Caco-2 (cell line): ENCODE results near the gene MEG3. TPM values are rescaled to one million over a fixed set of nuclear protein-coding genes. Genes with fewer than 3 reads are reported as not detected.

ENCODE experiments used
- BruUV-seq: library from RNA; stranded (reverse); fragments of 400-500 nt; replicated peaks from 2 replicates; lab custom pipeline; 2021; lab: Mats Ljungman, UMichigan
- CTCF ChIA-PET: fragments of 300-600 bp; sonication (Branson Sonifier 250); formaldehyde crosslinking; loops from one replicate; lab custom pipeline; 2022; ENCODE audit warnings: antibody characterized with exemption; lab: Charles Lee
- POLR2A ChIA-PET: fragments of 300-600 bp; sonication (Branson Sonifier 250); formaldehyde crosslinking; loops from one replicate; lab custom pipeline; 2022; ENCODE audit warnings: antibody characterized with exemption; lab: Charles Lee
- DNase-seq, 2 experiments: peaks; one replicate each; pipeline versions ENCODE4 v3.0.0 to v3.0.0-alpha.2; 2020 to 2022
- H3K27me3 ChIP-seq: replicated peaks from 2 replicates; pipeline ENCODE4 v1.6.0; 2011; ENCODE audit warnings: low read length; ENCODE audit not compliant: control insufficient read depth, insufficient read depth
- H3K36me3 ChIP-seq: 2 replicates; pipeline ENCODE4 v1.5.1; 2011; ENCODE audit warnings: low read length; ENCODE audit not compliant: control insufficient read depth, insufficient read depth
- H3K4me1 ChIP-seq: fragments of 250-450 bp; sonication (Bioruptor Pico); 2 replicates; pipeline ENCODE4 v1.5.1; 2020; ENCODE audit warnings: mild to moderate bottlenecking
- H3K4me3 ChIP-seq: 2 replicates; pipeline ENCODE4 v1.5.1; 2011; ENCODE audit warnings: low read depth, mild to moderate bottlenecking, control low read depth, low read length
- H3K9me3 ChIP-seq: fragments of 250-450 bp; sonication (Bioruptor Pico); 2 replicates; pipeline ENCODE4 v1.5.1; 2020; ENCODE audit warnings: mild to moderate bottlenecking, moderate library complexity
- H3K27ac Mint-ChIP-seq: one replicate; pipeline ENCODE4 v1.8.0; 2022; ENCODE audit warnings: mixed read lengths; ENCODE audit not compliant: unreplicated experiment
- H3K27me3 Mint-ChIP-seq: one replicate; pipeline ENCODE4 v1.8.0; 2022; ENCODE audit warnings: mixed read lengths; ENCODE audit not compliant: insufficient read depth, unreplicated experiment
- H3K36me3 Mint-ChIP-seq: one replicate; pipeline ENCODE4 v1.8.0; 2022; ENCODE audit warnings: mild to moderate bottlenecking, mixed read lengths; ENCODE audit not compliant: insufficient read depth, unreplicated experiment
- H3K4me1 Mint-ChIP-seq: one replicate; pipeline ENCODE4 v1.8.0; 2022; ENCODE audit warnings: low read depth, mixed read lengths; ENCODE audit not compliant: unreplicated experiment
- H3K4me3 Mint-ChIP-seq: one replicate; pipeline ENCODE4 v1.8.0; 2022; ENCODE audit warnings: mild to moderate bottlenecking, moderate library complexity, mixed read lengths; ENCODE audit not compliant: unreplicated experiment
- H3K9me3 Mint-ChIP-seq: one replicate; pipeline ENCODE4 v1.8.0; 2022; ENCODE audit warnings: mixed read lengths; ENCODE audit not compliant: unreplicated experiment
- intact Hi-C: fragments of 100-400 bp; cut with micrococcal nuclease; formaldehyde crosslinking; loops from one replicate; pipeline ENCODE4 v1.10.0; 2022; ENCODE audit not compliant: unreplicated experiment
- total RNA-seq: library from RNA; stranded (reverse); gene quantifications from 2 replicates; pipeline ENCODE4 v1.2.3, GENCODE V29; 2022
- TF ChIP-seq, protein P1 (sequence below), 2 experiments: fragments of 200-600 bp in 1 of 2; IDR thresholded peaks; 1 replicate in 1 of 2; 2 replicates in 1 of 2; pipeline versions ENCODE4 v1.5.1 to v1.8.0; 2011 to 2022; ENCODE audit warnings: antibody characterized with exemption in 1 of 2, control low read depth in 1 of 2, inconsistent platforms in 1 of 2, low read depth in 1 of 2, low read length in 1 of 2, mild to moderate bottlenecking in 1 of 2, moderate library complexity in 1 of 2; ENCODE audit not compliant: insufficient read depth in 1 of 2, severe bottlenecking in 1 of 2, unreplicated experiment in 1 of 2

MEG3 gene
- total RNA-seq, 1 experiment from 2014 or later: not detected

- Histone ChIP-seq H3K4me1 (no peaks in the 10 kb centered on the region), H3K27me3 (no peaks in the 10 kb centered on the region), H3K36me3 (no peaks in the 10 kb centered on the region), H3K4me3 (no peak overlapping the region), H3K9me3 (no peaks in the 10 kb centered on the region)
- Mint-ChIP-seq H3K27ac (no peak overlapping the region), H3K4me1 (no peaks in the 10 kb centered on the region), H3K4me3 (no peak overlapping the region), H3K9me3 (no peaks in the 10 kb centered on the region), H3K27me3 (peaks cover 6% of the 10 kb centered on the region), H3K36me3 (no peaks in the 10 kb centered on the region)
- no peak for DNase-seq
- TF ChIP-seq, protein P1, sequence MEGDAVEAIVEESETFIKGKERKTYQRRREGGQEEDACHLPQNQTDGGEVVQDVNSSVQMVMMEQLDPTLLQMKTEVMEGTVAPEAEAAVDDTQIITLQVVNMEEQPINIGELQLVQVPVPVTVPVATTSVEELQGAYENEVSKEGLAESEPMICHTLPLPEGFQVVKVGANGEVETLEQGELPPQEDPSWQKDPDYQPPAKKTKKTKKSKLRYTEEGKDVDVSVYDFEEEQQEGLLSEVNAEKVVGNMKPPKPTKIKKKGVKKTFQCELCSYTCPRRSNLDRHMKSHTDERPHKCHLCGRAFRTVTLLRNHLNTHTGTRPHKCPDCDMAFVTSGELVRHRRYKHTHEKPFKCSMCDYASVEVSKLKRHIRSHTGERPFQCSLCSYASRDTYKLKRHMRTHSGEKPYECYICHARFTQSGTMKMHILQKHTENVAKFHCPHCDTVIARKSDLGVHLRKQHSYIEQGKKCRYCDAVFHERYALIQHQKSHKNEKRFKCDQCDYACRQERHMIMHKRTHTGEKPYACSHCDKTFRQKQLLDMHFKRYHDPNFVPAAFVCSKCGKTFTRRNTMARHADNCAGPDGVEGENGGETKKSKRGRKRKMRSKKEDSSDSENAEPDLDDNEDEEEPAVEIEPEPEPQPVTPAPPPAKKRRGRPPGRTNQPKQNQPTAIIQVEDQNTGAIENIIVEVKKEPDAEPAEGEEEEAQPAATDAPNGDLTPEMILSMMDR (IDR thresholded peaks at IDR 0.05; ENCODE audit: insufficient read depth in 1 of 2, low read depth in 1 of 2, low read length in 1 of 2, severe bottlenecking in 1 of 2, unreplicated experiment in 1 of 2): no peak
- POLR2A ChIA-PET: no interaction called here
- CTCF ChIA-PET: interaction anchor here (1.0 kb wide), 1 partner anchor 45 kb away, joined by 6 read pairs; no protein-coding TSS in a partner anchor
- no TSS peak for BruUV-seq
- intact Hi-C loops: loop anchor here (1.0 kb wide), 1 partner anchor 45 kb away; no protein-coding TSS in a partner anchor
These were observed 29.5 kb downstream of the MEG3 start for GRCh38 chr14:100855256-100855930.

DNA sequence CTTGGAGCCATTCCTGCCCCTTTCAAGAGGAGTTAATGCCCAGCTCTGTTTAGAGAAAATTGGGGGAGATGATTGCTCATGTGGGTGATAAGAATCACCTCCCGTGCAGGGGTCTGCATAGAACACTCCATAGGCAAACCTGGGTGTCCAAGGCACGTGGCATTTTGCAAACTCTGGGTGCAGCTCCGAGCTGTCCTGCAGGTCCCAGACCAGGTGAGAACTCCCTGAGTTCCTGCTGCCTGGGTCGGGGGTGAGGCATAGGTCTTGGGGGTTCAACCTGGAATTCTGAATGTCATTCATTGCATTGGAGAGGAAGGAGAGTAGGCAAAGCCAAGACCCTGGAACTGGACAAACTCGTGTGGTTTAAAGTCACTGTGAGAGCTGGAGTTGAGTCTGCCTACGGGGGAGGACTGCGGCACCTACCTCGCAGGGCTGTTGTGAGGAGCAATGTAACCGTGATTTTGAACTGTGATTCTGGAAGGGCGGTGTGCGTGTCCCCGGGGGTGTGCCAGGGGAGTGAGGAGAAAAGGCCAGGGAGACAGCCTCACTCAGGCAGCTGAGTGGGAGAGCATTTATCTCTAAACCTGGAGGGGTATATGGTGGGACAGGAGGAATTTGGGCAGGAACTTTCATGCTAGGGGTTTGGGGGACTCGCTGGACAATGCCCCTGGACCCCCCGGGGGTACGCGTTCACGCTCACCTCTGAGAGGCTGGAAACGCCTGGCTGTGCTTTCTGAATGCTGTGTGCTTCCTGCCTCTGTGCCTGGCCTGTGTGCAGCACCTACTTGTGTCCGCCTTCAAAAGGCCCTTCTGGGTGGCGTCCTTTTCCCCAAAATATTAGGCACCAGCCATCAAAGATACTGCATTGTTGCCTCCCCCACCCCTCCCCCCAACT, 30.4 kb downstream of the MEG3 start:
- H3K27ac Mint-ChIP-seq: no peak overlapping the region
- POLR2A ChIA-PET: no interaction called here
- TF ChIP-seq, protein P1 (IDR thresholded peaks at IDR 0.05; ENCODE audit: insufficient read depth in 1 of 2, low read depth in 1 of 2, low read length in 1 of 2, severe bottlenecking in 1 of 2, unreplicated experiment in 1 of 2): no peak

GRCh38 chr14:100857233-100857922, 31.5 kb downstream of the MEG3 start:
- Mint-ChIP-seq H3K9me3 (no peaks in the 10 kb centered on the region), H3K27me3 (peaks cover 6% of the 10 kb centered on the region), H3K27ac (no peak overlapping the region), H3K36me3 (no peaks in the 10 kb centered on the region), H3K4me1 (no peaks in the 10 kb centered on the region), H3K4me3 (no peak overlapping the region)
- no peaks in the 10 kb centered on the region for H3K27me3 ChIP-seq
- H3K4me3 ChIP-seq: no peak overlapping the region
- no peaks in the 10 kb centered on the region for H3K9me3 ChIP-seq
- TF ChIP-seq, protein P1 (IDR thresholded peaks at IDR 0.05; ENCODE audit: insufficient read depth in 1 of 2, low read depth in 1 of 2, low read length in 1 of 2, severe bottlenecking in 1 of 2, unreplicated experiment in 1 of 2): no peak
- DNase-seq: no peak
- no peaks in the 10 kb centered on the region for H3K4me1 ChIP-seq
- intact Hi-C loops: no loop called here
- CTCF ChIA-PET: interaction anchor here (0.7 kb wide), 1 partner anchor 32 kb away, joined by 6 read pairs; no protein-coding TSS in a partner anchor
- POLR2A ChIA-PET: no interaction called here
- no TSS peak for BruUV-seq
- no peaks in the 10 kb centered on the region for H3K36me3 ChIP-seq

More for the DNA sequence above, 30.4 kb downstream of the MEG3 start:
- H3K36me3 ChIP-seq: no peaks in the 10 kb centered on the region
- H3K9me3 ChIP-seq: no peaks in the 10 kb centered on the region
- Mint-ChIP-seq H3K9me3 (no peaks in the 10 kb centered on the region), H3K4me1 (no peaks in the 10 kb centered on the region), H3K4me3 (no peak overlapping the region), H3K27me3 (peaks cover 6% of the 10 kb centered on the region), H3K36me3 (no peaks in the 10 kb centered on the region)
- no peak overlapping the region for H3K4me3 ChIP-seq
- no TSS peak for BruUV-seq
- intact Hi-C loops: no loop called here
- no peaks in the 10 kb centered on the region for H3K27me3 ChIP-seq
- DNase-seq: no peak
- no peaks in the 10 kb centered on the region for H3K4me1 ChIP-seq
- CTCF ChIA-PET: interaction anchor here (0.7 to 1.0 kb wide), 2 partner anchors 33 to 45 kb away, joined by 6 read pairs; no protein-coding TSS in a partner anchor
